ENCODE data around the gene GINS1.
"Not testable (repeated sequence)": the region's sequence is repeated elsewhere in the genome, so short reads cannot be mapped to it uniquely, and the experiment has no call there.

Gene GINS1

GRCh38 chr20:25389858-25390537 lies 17.5 kb upstream of the GINS1 start:
- peak in 1 of 2 donors; percentile 5 for DNase-seq (ENCODE audit: extremely low read depth in 1 of 2, low read depth in 1 of 2)

GRCh38 chr20:25390538-25391528 lies 16.6 kb upstream of the GINS1 start, which contains the start of gene ABHD12:
ABHD12 (minus strand) TSS chr20:25390835; CDS start chr20:25390703, 132 bp downstream.
- peak; percentile 84 to 92 for DNase-seq (ENCODE audit: extremely low read depth in 1 of 2, low read depth in 1 of 2)

DNA sequence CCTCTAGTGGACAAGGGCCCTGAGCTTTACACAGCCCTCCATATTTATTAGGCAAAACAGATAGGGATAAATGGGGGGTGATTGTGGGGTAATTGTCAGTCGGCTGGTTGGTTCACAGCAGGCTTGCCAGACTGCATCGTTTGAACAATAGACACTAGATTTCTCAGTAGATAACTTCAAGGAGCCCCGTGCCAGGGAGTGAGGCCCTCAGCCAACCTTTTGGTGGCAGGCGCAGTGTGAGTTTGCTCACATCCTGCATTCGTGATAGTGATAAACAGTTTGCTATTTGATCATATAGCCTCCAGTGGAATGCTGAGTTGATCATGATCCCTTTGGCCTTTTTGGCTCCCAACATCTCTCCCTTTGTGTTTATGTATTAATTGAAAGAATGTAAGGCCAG lies 13.2 kb upstream of the GINS1 start:
- DNase-seq (ENCODE audit: extremely low read depth in 1 of 2, low read depth in 1 of 2): no peak

- DNase-seq (ENCODE audit: extremely low read depth in 1 of 2, low read depth in 1 of 2): no peak
Measured at GRCh38 chr20:25394996-25395395, 12.5 kb upstream of the GINS1 start.

GRCh38 chr20:25397096-25397495 lies 10.4 kb upstream of the GINS1 start:
- DNase-seq (ENCODE audit: extremely low read depth in 1 of 2, low read depth in 1 of 2): no peak

GRCh38 chr20:25397821-25398220 lies 9.7 kb upstream of the GINS1 start:
- no peak for DNase-seq (ENCODE audit: extremely low read depth in 1 of 2, low read depth in 1 of 2)

DNA sequence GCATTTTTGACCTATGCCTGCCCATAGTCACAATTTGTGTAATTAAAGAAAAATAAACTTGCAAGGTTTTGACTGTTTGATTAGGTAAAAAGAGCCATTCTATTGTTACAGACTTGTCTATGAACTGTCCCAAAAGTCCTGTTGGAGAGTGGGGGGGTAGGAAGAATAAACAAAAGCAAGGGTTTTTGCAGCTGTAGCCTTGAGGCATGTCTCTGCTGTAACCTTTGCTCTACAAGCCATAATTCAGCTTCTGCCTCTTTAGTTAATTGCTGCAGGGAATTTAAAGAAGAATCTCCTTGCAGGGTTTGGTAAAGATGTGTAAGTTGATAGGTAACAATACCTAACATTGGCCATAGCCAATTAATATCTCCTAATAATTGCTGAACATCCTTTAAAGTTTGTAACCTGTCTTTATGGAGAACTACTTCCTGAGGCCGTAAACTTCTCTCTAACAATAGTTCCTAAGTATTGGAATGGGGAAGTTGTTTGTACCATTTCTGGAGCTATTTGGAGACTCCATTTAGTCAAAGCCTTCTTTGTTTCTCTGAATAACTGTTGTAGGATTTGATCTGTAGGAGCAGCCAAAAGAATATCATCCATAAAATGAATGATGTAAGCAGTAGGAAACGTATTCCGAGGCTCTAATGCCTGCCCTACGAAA lies 9.0 kb upstream of the GINS1 start:
- DNase-seq (ENCODE audit: extremely low read depth in 1 of 2, low read depth in 1 of 2): no peak

- DNase-seq (ENCODE audit: extremely low read depth in 1 of 2, low read depth in 1 of 2): no peak
Measured at GRCh38 chr20:25399037-25399430, 8.4 kb upstream of the GINS1 start.

DNA sequence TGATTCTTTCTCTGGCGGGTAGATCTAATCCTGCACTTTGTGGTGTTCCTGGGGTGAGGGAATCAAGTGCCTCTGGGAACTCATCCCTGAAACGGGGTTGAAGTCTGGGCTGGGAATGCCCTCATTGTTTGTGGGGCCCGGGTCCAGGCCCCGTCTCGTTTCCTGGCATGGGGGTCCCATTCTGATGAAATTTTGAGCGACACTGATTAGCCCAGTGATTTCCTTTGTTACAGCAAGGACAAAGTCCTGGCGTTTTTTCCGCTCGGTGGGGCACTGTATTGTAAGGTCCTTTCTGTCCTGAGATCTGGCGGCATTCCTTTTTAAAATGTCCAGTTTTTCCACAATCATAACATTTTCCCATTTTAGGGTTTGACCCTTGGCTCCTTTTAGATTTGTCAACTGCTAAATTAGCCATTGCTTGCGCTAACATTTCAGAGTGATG lies 7.2 kb upstream of the GINS1 start:
- DNase-seq (ENCODE audit: extremely low read depth in 1 of 2, low read depth in 1 of 2): not testable (repeated sequence)

DNA sequence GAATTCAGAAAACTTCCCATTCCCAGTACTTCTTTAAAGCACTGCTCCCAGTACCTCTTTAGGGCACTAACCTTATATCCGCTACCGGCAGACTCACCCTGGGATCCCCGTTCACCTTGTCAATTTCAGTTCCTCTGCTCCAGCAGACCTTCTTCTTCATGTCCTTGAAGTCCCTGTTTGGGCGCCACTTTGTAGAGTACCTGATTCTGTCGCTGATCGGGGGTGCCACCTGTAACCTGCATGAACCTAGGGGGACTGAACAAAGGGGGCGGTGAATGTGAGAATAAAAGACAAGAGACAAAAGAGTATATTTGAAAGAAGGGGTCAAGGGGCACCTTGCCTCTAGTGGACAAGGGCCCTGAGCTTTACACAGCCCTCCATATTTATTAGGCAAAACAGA lies 4.9 kb upstream of the GINS1 start:
- DNase-seq (ENCODE audit: extremely low read depth in 1 of 2, low read depth in 1 of 2): no peak

GRCh38 chr20:25408170-25408547 lies 686 bp downstream of the GINS1 start:
- no peak for DNase-seq (ENCODE audit: extremely low read depth in 1 of 2, low read depth in 1 of 2)

- no peak for DNase-seq (ENCODE audit: extremely low read depth in 1 of 2, low read depth in 1 of 2)
Measured at GRCh38 chr20:25408890-25409289, 1.4 kb downstream of the GINS1 start.

GRCh38 chr20:25418776-25419175 lies 11.3 kb downstream of the GINS1 start:
- no peak for DNase-seq (ENCODE audit: extremely low read depth in 1 of 2, low read depth in 1 of 2)

GRCh38 chr20:25421102-25421501 lies 13.6 kb downstream of the GINS1 start:
- no peak for DNase-seq (ENCODE audit: extremely low read depth in 1 of 2, low read depth in 1 of 2)

GRCh38 chr20:25422032-25422431 lies 14.6 kb downstream of the GINS1 start:
- no peak for DNase-seq (ENCODE audit: extremely low read depth in 1 of 2, low read depth in 1 of 2)

GRCh38 chr20:25424536-25424935 lies 17.1 kb downstream of the GINS1 start:
- no peak for DNase-seq (ENCODE audit: extremely low read depth in 1 of 2, low read depth in 1 of 2)

- DNase-seq (ENCODE audit: extremely low read depth in 1 of 2, low read depth in 1 of 2): no peak
Measured at GRCh38 chr20:25437153-25437581, 29.7 kb downstream of the GINS1 start.

DNA sequence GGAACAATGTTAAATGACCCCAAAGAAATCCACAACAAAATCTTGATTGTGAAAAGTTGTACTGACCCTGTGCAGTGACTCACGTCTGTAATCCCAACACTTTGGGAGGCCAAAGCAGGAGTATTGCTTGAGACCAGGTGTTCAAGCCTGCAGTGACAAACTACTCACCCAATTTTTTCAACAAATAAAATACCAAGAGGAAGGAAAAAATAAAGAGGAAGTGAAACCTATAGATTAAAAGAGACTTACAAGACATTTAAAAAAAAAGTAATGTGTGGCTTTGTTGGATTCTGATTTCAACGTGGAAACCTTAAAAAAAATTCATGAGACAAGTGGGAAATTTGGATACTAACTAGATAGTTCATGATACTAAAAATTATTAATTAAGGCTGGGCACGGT lies 31.9 kb downstream of the GINS1 start:
- DNase-seq (ENCODE audit: extremely low read depth in 1 of 2, low read depth in 1 of 2): no peak

GRCh38 chr20:25444556-25444955 lies 37.1 kb downstream of the GINS1 start:
- no peak for DNase-seq (ENCODE audit: extremely low read depth in 1 of 2, low read depth in 1 of 2)

DNA sequence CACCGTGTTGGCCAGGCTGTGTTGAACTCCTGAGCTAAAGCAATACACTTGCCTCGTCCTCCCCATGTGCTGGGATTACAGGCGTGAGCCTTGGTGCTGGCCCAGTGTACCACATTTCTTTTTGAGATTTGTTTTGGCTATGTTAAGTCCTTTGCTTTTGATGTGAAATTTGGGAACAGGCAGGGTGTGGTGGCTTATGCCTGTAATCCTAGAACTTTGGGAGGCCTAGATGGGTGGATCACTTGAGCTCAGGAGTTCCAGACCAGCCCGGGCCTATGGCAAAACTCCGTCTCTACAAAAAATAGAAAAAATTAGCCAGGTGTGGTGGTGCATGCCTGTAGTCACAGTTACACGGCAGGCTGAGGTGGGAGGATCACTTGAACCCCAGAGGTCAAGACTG lies 40.2 kb downstream of the GINS1 start:
- no peak for DNase-seq (ENCODE audit: extremely low read depth in 1 of 2, low read depth in 1 of 2)

GRCh38 chr20:25452333-25452732 lies 44.9 kb downstream of the GINS1 start:
- no peak for DNase-seq (ENCODE audit: extremely low read depth in 1 of 2, low read depth in 1 of 2)

Measured in activated CD8-positive, alpha-beta memory T cell treated with anti-CD3 and anti-CD28 coated beads for 1 hour (primary cell).